NCI-H510A treated with DMSO at 0.1 percent for 48 hours (cell line): ENCODE results near the gene ZNF230.
A peak's percentile ranks its signal among the peaks of the same experiment; 100 is the strongest.

Experiments used
- DNase-seq: peaks from one replicate; lab custom pipeline; 2025; lab: John Stamatoyannopoulos, UW

ZNF230 gene

DNA sequence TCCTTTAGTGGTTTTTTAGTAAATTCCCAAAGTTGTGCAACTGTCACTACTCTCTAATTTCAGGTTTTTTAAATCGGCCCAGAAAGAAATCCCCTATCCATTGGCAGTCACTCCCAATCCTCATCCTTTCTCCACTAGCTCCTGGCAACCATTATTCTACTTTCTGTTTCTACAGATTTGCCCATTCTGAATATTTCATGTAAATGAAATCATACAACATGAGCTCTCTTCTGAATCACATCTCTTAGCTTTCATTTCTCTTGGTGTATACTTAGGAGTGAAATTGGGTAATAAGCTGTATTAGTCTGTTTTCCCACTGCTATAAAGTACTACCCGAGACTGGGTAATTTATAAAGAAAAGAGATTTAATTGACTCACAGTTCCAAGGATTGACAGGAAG lies 39.4 kb downstream of the ZNF230 start:
- DNase-seq: no peak

DNA sequence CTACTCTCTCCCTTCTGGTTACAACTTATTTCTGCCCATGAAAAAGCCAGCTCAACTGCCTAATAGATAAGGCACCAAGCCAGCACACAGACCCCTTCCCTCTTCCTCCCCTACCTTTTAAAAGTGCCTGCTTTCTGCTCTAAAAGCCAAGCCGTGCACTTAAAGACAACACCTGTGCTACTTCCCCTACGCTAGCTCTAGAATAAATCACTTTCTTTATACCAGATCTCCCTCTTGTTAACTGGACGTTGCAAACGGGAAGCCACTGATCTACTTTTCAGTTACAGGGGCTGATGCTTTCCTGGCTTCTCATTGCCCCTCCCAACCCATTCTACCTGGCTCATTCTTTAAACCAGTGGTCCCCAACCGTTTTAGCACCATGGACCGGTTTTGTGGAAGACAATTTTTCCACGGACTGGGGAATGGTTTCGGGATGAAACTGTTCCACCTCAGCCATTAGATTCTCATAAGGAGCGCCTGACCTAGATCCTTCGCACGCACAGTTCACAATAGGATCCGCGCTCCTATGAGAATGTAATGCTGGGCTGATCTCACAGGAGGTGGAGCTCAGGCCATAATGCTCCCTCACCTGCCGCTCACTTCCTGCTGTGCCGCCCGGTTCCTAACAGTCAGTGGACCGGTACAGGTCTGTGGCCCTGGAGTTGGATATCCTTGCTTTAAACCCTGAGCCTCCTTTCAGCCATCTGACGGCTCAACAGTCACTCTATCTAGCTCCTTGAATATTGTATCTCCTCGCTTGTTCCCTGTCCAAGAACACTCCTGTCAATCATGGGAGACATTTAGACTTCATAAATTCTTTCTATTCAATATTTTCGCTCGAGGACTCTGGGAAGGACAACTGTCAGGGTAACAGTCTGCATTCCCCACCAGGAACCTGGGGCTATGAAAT lies 48.2 kb downstream of the ZNF230 start:
- peak; percentile 83 for DNase-seq

DNA sequence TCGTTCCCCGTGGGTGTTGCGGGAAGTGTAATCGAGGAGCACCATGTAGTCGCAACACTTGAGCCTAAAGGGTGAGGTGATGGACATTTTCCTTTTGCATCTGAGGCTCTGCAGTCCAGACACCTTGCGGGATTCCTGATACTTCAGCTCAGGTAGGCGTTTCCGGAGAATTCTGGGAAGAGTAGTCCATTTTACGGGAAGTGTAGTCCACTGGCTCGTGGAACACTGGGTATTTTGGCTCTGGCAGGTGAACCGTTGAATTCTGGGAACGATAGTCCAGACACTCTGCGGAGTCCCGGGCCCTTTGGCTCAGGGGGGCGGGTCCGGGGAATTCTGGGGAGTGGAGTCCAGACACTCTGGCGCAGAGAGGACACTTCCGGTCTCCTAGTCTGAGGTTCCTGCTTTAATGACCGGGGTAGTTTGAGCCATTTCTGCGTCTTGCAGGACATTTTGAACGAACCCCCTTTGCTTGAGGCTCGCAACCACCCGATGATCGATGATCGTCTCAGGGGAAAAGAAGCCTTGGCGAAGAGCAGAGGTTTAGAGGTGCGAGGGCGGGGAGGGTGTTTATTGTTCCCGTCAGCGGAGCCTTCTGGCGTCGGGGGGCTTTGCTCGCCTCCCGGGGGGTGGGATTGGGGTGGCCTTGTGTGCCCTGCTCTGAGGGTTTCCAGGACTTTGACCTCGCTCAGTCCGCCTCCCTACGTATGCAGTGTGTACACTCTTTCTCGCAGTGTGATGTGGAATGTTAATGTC lies 49.1 kb downstream of the ZNF230 start, which contains the start of gene ZNF223:
Gene ZNF223, plus strand, starts transcription at position 387 of the 753 bp plus-strand sequence. CDS start 3,141 bp downstream, outside the sequence.
- DNase-seq: peak; percentile 98

DNA sequence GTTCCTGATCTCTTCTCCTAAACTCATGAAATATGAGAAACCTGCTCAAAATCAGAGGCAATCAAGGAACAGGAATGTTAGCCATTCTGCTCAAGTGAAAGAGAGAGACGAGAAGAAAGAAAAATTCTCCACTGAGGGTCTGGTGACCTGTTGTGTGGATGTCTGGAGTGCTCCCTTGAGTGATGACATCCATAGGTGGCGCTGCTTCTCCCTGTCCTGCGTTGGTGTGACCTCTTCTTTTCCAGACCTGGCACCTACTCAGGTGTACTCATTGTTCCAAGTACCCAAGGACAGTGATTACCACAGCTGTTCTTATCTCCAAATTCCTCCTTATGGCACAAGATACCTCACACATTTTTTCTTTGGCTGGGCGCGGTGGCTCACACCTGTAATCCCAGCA lies 53.1 kb downstream of the ZNF230 start:
- no peak for DNase-seq

DNA sequence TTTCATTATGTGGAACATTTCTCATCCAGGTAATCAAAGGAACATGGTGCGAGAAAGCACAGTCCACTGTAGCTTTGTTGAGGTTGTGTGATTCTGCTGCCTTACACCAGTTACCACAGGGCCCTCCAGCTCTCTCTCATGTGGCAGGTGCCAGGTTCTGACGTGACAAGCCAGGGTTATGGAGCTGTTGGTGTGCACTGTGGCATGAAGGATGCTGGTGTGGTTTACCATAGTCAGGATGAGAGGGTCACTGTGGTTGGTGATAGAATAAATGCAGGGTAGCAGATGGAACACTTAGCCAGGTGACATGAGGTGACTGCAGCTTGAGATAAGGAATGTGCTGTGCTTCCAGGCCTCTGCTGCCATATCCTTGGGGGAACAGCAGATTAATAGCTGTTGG lies 56.5 kb downstream of the ZNF230 start:
- DNase-seq: no peak

DNA sequence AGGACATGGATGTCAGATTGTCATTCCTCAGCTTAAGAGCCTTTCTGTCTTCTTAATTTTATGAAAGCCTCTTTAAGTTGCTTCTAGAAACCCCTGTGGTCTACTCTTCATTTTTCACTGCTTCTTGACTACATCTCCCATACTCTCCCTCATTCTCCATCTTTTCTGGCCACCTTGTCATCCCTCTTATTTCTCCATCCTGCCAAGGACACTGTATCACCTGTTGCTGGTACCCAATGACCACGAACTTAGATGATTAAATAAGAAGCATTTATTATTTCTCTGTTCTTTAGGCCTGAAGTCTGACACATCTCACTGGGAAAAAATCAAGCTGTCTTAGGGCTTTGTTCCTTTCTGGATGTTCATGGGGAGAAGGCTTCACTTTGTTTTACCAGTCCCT lies 58.3 kb downstream of the ZNF230 start:
- no peak for DNase-seq
